ENCODE measurements around the gene SLAMF7.
"Not testable (repeated sequence)": the region's sequence is repeated elsewhere in the genome, so short reads cannot be mapped to it uniquely, and the experiment has no call there.

The SLAMF7 gene

GRCh38 chr1:160739098-160739511 lies at the start of gene SLAMF7:
Gene SLAMF7 (plus strand): TSS chr1:160739247. CDS start chr1:160739302, 55 bp downstream.
- peak; percentile 78 for DNase-seq

GRCh38 chr1:160692390-160692789 lies 46.7 kb upstream of the SLAMF7 start:
- DNase-seq, result not testable (repeated sequence)

GRCh38 chr1:160702100-160702499 lies 36.9 kb upstream of the SLAMF7 start:
- DNase-seq, result no peak

- DNase-seq, result no peak
Observed at GRCh38 chr1:160704250-160704649, 34.8 kb upstream of the SLAMF7 start.

GRCh38 chr1:160705212-160705621 lies 33.8 kb upstream of the SLAMF7 start:
- DNase-seq, result not testable (repeated sequence)

- no peak for DNase-seq
Observed at GRCh38 chr1:160705742-160706141, 33.3 kb upstream of the SLAMF7 start.

- DNase-seq, result no peak
Observed at GRCh38 chr1:160706526-160707235, 32.4 kb upstream of the SLAMF7 start.

- DNase-seq, result peak; percentile 67
Observed at GRCh38 chr1:160707236-160708064, 31.6 kb upstream of the SLAMF7 start.

- peak; percentile 50 for DNase-seq
Observed at GRCh38 chr1:160708118-160708517, 30.9 kb upstream of the SLAMF7 start.

GRCh38 chr1:160708801-160709200 lies 30.2 kb upstream of the SLAMF7 start:
- DNase-seq, result peak; percentile 69

GRCh38 chr1:160709715-160710114 lies 29.3 kb upstream of the SLAMF7 start:
- no peak for DNase-seq

GRCh38 chr1:160710517-160711252 lies 28.4 kb upstream of the SLAMF7 start:
- peak; percentile 39 for DNase-seq

- DNase-seq, result no peak
Observed at GRCh38 chr1:160711276-160711601, 27.8 kb upstream of the SLAMF7 start.

- DNase-seq, result peak; percentile 80
Observed at GRCh38 chr1:160711602-160712311, 27.3 kb upstream of the SLAMF7 start, which contains the start of gene CD48. Gene CD48 (minus strand): TSS chr1:160711822. CDS start chr1:160711763, 59 bp downstream.

GRCh38 chr1:160712525-160713080 lies 26.4 kb upstream of the SLAMF7 start:
- peak; percentile 80 for DNase-seq

- no peak for DNase-seq
Observed at GRCh38 chr1:160713161-160713560, 25.9 kb upstream of the SLAMF7 start.

GRCh38 chr1:160714034-160714648 lies 24.9 kb upstream of the SLAMF7 start:
- not testable (repeated sequence) for DNase-seq

GRCh38 chr1:160716013-160716412 lies 23.0 kb upstream of the SLAMF7 start:
- DNase-seq, result no peak

- DNase-seq, result no peak
Observed at GRCh38 chr1:160717306-160717705, 21.7 kb upstream of the SLAMF7 start.

- DNase-seq, result no peak
Observed at GRCh38 chr1:160718210-160718609, 20.8 kb upstream of the SLAMF7 start.

- no peak for DNase-seq
Observed at GRCh38 chr1:160720356-160721085, 18.5 kb upstream of the SLAMF7 start.
